HG03135 (cell line): ENCODE results near the gene TYMS.

ENCODE experiments used
- ATAC-seq: cut with Tn5 transposase; IDR thresholded peaks from one replicate; pipeline ENCODE4 v1.9.1; 2021; ENCODE audit warnings: mild to moderate bottlenecking, moderate library complexity; ENCODE audit not compliant: unreplicated experiment

Gene TYMS

GRCh38 chr18:657311-658000 lies at the start of gene TYMS:
Gene TYMS, plus strand, starts transcription at chr18:657653. Its CDS starts 90 bp downstream, at chr18:657743.
- peak; percentile 52 for ATAC-seq

- ATAC-seq, result no peak
These were observed 49.5 kb upstream of the TYMS start for GRCh38 chr18:607930-608329.

- no peak for ATAC-seq
These were observed 47.1 kb upstream of the TYMS start for GRCh38 chr18:610214-610928.

- no peak for ATAC-seq
These were observed 45.3 kb upstream of the TYMS start for GRCh38 chr18:612156-612555.

- ATAC-seq, result no peak
These were observed 43.3 kb upstream of the TYMS start for GRCh38 chr18:614193-614592.

- no peak for ATAC-seq
These were observed 42.3 kb upstream of the TYMS start for GRCh38 chr18:615092-615521.

- ATAC-seq, result no peak
These were observed 41.7 kb upstream of the TYMS start for GRCh38 chr18:615773-616172.

GRCh38 chr18:616380-616995 lies 41.0 kb upstream of the TYMS start:
- ATAC-seq, result no peak

GRCh38 chr18:617970-618504 lies 39.4 kb upstream of the TYMS start:
- ATAC-seq, result no peak

GRCh38 chr18:618618-619017 lies 38.8 kb upstream of the TYMS start:
- ATAC-seq, result no peak

- no peak for ATAC-seq
These were observed 36.0 kb upstream of the TYMS start for GRCh38 chr18:621291-622043.

GRCh38 chr18:622289-622688 lies 35.2 kb upstream of the TYMS start:
- ATAC-seq, result no peak

GRCh38 chr18:623761-624620 lies 33.5 kb upstream of the TYMS start:
- peak; percentile 57 for ATAC-seq

- ATAC-seq, result no peak
These were observed 30.2 kb upstream of the TYMS start for GRCh38 chr18:627231-627630.

GRCh38 chr18:629269-630150 lies 27.9 kb upstream of the TYMS start:
- ATAC-seq, result no peak

- no peak for ATAC-seq
These were observed 25.9 kb upstream of the TYMS start for GRCh38 chr18:631560-631959.

GRCh38 chr18:634551-635045 lies 22.9 kb upstream of the TYMS start:
- no peak for ATAC-seq

GRCh38 chr18:635171-635570 lies 22.3 kb upstream of the TYMS start:
- ATAC-seq, result no peak

GRCh38 chr18:641224-641623 lies 16.2 kb upstream of the TYMS start:
- no peak for ATAC-seq
